Measurements from ENCODE around the gene CADPS.

DNA sequence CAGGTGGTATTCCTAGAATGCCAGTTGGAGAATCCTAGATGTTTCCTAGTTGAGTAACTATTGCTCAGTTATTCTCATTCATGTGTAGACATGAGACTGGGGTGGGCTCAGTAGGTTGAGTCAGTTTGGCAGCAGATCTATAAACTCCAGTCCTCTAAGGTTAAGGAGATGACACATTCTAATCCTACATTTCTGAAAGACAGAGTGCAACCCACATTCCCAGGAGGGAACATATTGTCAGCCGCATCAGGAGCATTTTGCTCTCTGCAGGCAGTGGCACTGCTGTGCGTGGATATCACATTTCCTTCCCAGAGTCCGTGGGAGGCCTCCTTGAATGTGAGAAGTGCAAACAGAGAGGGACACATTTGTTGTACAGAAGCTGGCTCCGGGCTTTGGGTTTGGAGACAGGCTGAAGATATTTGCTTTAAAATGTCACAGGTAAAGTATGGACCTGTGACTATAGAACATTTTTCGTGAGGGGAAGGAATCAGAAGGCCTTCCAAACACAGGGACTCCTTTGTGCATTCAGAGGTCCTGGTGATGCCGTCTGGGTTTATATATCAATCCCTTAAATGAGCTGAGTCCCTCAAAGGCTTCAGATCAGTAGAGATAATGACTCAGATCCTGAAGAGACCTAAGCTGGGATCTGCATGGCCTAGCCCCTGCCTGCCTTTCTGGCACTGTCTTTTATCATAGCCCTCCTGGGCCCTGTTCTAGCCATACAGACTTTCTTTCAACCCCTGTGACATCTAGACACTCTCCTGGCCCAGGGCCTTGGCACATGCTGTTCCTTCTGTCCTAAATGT, 156.5 kb downstream of the CADPS start:
- no peak for TF ChIP-seq CTCF (IDR thresholded peaks at IDR 0.05)
- no peak for TF ChIP-seq REST (IDR thresholded peaks at IDR 0.05; ENCODE audit: insufficient read depth in 1 of 2, low read depth in 2 of 2, low read length in 1 of 2)
- TF ChIP-seq POLR2AphosphoS5 (IDR thresholded peaks at IDR 0.05; ENCODE audit: low read depth, low read length): no peak
